Stimulated activated naive CD8-positive, alpha-beta T cell treated with anti-CD3 and anti-CD28 coated beads, Interleukin-15, amount 100 ng/mL, for 72 hours (primary cell): ENCODE data around the gene EIF4G1.

Experiments used
- ATAC-seq: fragments of 150-1000 bp; cut with Tn5 transposase; 2 replicates; pipeline ENCODE4 v1.10.0; 2021; ENCODE audit warnings: mild to moderate bottlenecking, moderate library complexity
- DNase-seq, 2 donors: peaks; one replicate each; pipeline ENCODE4 v3.0.0; 2021 to 2022
- H3K27ac Mint-ChIP-seq, 2 donors: one replicate each; pipeline ENCODE4 v1.8.0; 2022; ENCODE audit warnings: mild to moderate bottlenecking in 2 of 2, mixed read lengths in 2 of 2, moderate library complexity in 2 of 2
- H3K27me3 Mint-ChIP-seq: one replicate; pipeline ENCODE4 v1.8.0; 2022; ENCODE audit warnings: mixed read lengths
- H3K4me1 Mint-ChIP-seq: one replicate; pipeline ENCODE4 v1.8.0; 2022; ENCODE audit warnings: mild to moderate bottlenecking, mixed read lengths
- H3K4me3 Mint-ChIP-seq, 2 donors: one replicate each; pipeline ENCODE4 v1.8.0; 2022; ENCODE audit warnings: mild to moderate bottlenecking in 2 of 2, mixed read lengths in 2 of 2, moderate library complexity in 1 of 2
- H3K9me3 Mint-ChIP-seq, 2 donors: one replicate each; pipeline ENCODE4 v1.8.0; 2022; ENCODE audit warnings: mixed read lengths in 2 of 2

Gene EIF4G1

GRCh38 chr3:184321666-184322065, 7.3 kb downstream of the EIF4G1 start:
- Mint-ChIP-seq H3K4me3 (no peak overlapping the region), H3K27ac (peak overlapping the region; percentile 63 to 81), H3K27me3 (no peaks in the 10 kb centered on the region), H3K4me1 (peaks cover 77% of the 10 kb centered on the region), H3K9me3 (no peaks in the 10 kb centered on the region)
- DNase-seq, result no peak
- ATAC-seq, result no peak

- H3K4me1 Mint-ChIP-seq, result peaks cover 77% of the 10 kb centered on the region
- no peak for DNase-seq
- no peaks in the 10 kb centered on the region for H3K9me3 Mint-ChIP-seq
- no peak overlapping the region for H3K4me3 Mint-ChIP-seq
- H3K27me3 Mint-ChIP-seq, result no peaks in the 10 kb centered on the region
- peak overlapping the region in 1 of 2 donors; percentile 93 for H3K27ac Mint-ChIP-seq
- ATAC-seq, result no peak
Measured at GRCh38 chr3:184322731-184323487, 8.5 kb downstream of the EIF4G1 start.

- Mint-ChIP-seq H3K9me3 (no peaks in the 10 kb centered on the region), H3K27me3 (no peaks in the 10 kb centered on the region), H3K27ac (peak overlapping the region in 1 of 2 donors; percentile 93), H3K4me3 (no peak overlapping the region), H3K4me1 (peaks cover 77% of the 10 kb centered on the region)
- ATAC-seq, result no peak
- DNase-seq, result no peak
Measured at GRCh38 chr3:184323696-184324095, 9.3 kb downstream of the EIF4G1 start.

GRCh38 chr3:184325269-184325668, 10.9 kb downstream of the EIF4G1 start:
- Mint-ChIP-seq H3K9me3 (no peaks in the 10 kb centered on the region), H3K4me1 (peaks cover 77% of the 10 kb centered on the region), H3K27me3 (no peaks in the 10 kb centered on the region), H3K27ac (peak overlapping the region; percentile 30 to 66), H3K4me3 (no peak overlapping the region)
- ATAC-seq (no peak), DNase-seq (no peak)

GRCh38 chr3:184325715-184326369, 11.4 kb downstream of the EIF4G1 start:
- ATAC-seq (peak; percentile 70), DNase-seq (no peak)
- Mint-ChIP-seq H3K27me3 (no peaks in the 10 kb centered on the region), H3K4me1 (peaks cover 78% of the 10 kb centered on the region), H3K4me3 (no peak overlapping the region), H3K27ac (peak overlapping the region in 1 of 2 donors; percentile 66), H3K9me3 (no peaks in the 10 kb centered on the region)

- H3K27ac Mint-ChIP-seq, result peak overlapping the region in 1 of 2 donors; percentile 68
- H3K27me3 Mint-ChIP-seq, result no peaks in the 10 kb centered on the region
- H3K9me3 Mint-ChIP-seq, result no peaks in the 10 kb centered on the region
- peaks cover 83% of the 10 kb centered on the region for H3K4me1 Mint-ChIP-seq
- DNase-seq (no peak), ATAC-seq (no peak)
- no peak overlapping the region for H3K4me3 Mint-ChIP-seq
Measured at GRCh38 chr3:184327171-184327570, 12.8 kb downstream of the EIF4G1 start.

- Mint-ChIP-seq H3K4me1 (peaks cover 85% of the 10 kb centered on the region), H3K4me3 (no peak overlapping the region), H3K27ac (no peak overlapping the region), H3K9me3 (no peaks in the 10 kb centered on the region), H3K27me3 (no peaks in the 10 kb centered on the region)
- DNase-seq, result no peak
- ATAC-seq, result no peak
Measured at GRCh38 chr3:184328516-184328915, 14.1 kb downstream of the EIF4G1 start.

- ATAC-seq (no peak), DNase-seq (no peak)
- Mint-ChIP-seq H3K27me3 (no peaks in the 10 kb centered on the region), H3K4me1 (peaks cover 85% of the 10 kb centered on the region), H3K4me3 (no peak overlapping the region), H3K27ac (peak overlapping the region; percentile 12 to 24), H3K9me3 (no peaks in the 10 kb centered on the region)
Measured at GRCh38 chr3:184332370-184333090, 18.1 kb downstream of the EIF4G1 start.

- no peaks in the 10 kb centered on the region for H3K9me3 Mint-ChIP-seq
Measured at GRCh38 chr3:184333190-184333589, 18.8 kb downstream of the EIF4G1 start.

GRCh38 chr3:184333700-184334099, 19.3 kb downstream of the EIF4G1 start:
- peak overlapping the region; percentile 12 to 38 for H3K27ac Mint-ChIP-seq
- no peak overlapping the region for H3K4me3 Mint-ChIP-seq
- no peak for ATAC-seq
- no peaks in the 10 kb centered on the region for H3K27me3 Mint-ChIP-seq
- DNase-seq, result no peak
- H3K9me3 Mint-ChIP-seq, result no peaks in the 10 kb centered on the region
- peaks cover 83% of the 10 kb centered on the region for H3K4me1 Mint-ChIP-seq

More at GRCh38 chr3:184333190-184333589, 18.8 kb downstream of the EIF4G1 start:
- no peaks in the 10 kb centered on the region for H3K27me3 Mint-ChIP-seq
- no peak overlapping the region for H3K4me3 Mint-ChIP-seq
- no peak for ATAC-seq
- peak overlapping the region; percentile 11 to 12 for H3K27ac Mint-ChIP-seq
- H3K4me1 Mint-ChIP-seq, result peaks cover 86% of the 10 kb centered on the region
- DNase-seq, result no peak

GRCh38 chr3:184334470-184335158, 20.2 kb downstream of the EIF4G1 start:
- Mint-ChIP-seq H3K4me1 (peaks cover 74% of the 10 kb centered on the region), H3K4me3 (peak overlapping the region; percentile 10 to 42), H3K27ac (peak overlapping the region; percentile 12 to 59), H3K27me3 (no peaks in the 10 kb centered on the region), H3K9me3 (no peaks in the 10 kb centered on the region)
- DNase-seq, result peak; percentile 46 to 52
- ATAC-seq, result peak; percentile 77

- peak overlapping the region in 1 of 2 donors; percentile 29 for H3K27ac Mint-ChIP-seq
- peak overlapping the region; percentile 51 to 90 for H3K4me3 Mint-ChIP-seq
- no peaks in the 10 kb centered on the region for H3K9me3 Mint-ChIP-seq
- DNase-seq (no peak), ATAC-seq (peak; percentile 0)
- no peaks in the 10 kb centered on the region for H3K27me3 Mint-ChIP-seq
- peaks cover 71% of the 10 kb centered on the region for H3K4me1 Mint-ChIP-seq
Measured at GRCh38 chr3:184335291-184335660, 20.9 kb downstream of the EIF4G1 start.

GRCh38 chr3:184335661-184336546, 21.5 kb downstream of the EIF4G1 start:
- peak overlapping the region; percentile 87 to 90 for H3K4me3 Mint-ChIP-seq
- DNase-seq (peak; percentile 81 to 86), ATAC-seq (peak; percentile 62)
- H3K9me3 Mint-ChIP-seq, result no peaks in the 10 kb centered on the region
- peak overlapping the region; percentile 85 to 95 for H3K27ac Mint-ChIP-seq
- H3K4me1 Mint-ChIP-seq, result peaks cover 75% of the 10 kb centered on the region
- no peaks in the 10 kb centered on the region for H3K27me3 Mint-ChIP-seq

GRCh38 chr3:184336547-184337398, 22.4 kb downstream of the EIF4G1 start:
- peaks cover 70% of the 10 kb centered on the region for H3K4me1 Mint-ChIP-seq

More at GRCh38 chr3:184336547-184337398, 22.4 kb downstream of the EIF4G1 start:
- no peaks in the 10 kb centered on the region for H3K27me3 Mint-ChIP-seq
- DNase-seq (no peak), ATAC-seq (no peak)
- peak overlapping the region; percentile 85 to 95 for H3K27ac Mint-ChIP-seq
- H3K4me3 Mint-ChIP-seq, result peak overlapping the region; percentile 87 to 90
- H3K9me3 Mint-ChIP-seq, result no peaks in the 10 kb centered on the region
